Sciatic nerve (tissue), 2 donors: ENCODE data around the gene LPP. TPM values are rescaled to one million over a fixed set of nuclear protein-coding genes. Genes with fewer than 3 reads are reported as not detected.
A peak's percentile ranks its signal among the peaks of the same experiment; 100 is the strongest.

Source experiments
- ATAC-seq: fragments of 200-7000 bp; cut with Tn5 transposase; one replicate; pipeline ENCODE4 v1.9.1; 2020; ENCODE audit warnings: mild to moderate bottlenecking, moderate library complexity
- DNase-seq: peaks from one replicate; pipeline ENCODE4 v3.0.0-alpha.2; 2020; ENCODE audit warnings: low spot score
- intact Hi-C: fragments of 100-400 bp; cut with DNase I; formaldehyde crosslinking; loops from one replicate; pipeline ENCODE4 v1.14.2; 2022
- total RNA-seq: library from RNA; stranded (reverse); fragmentation: NEBNext Ultra II Directional; extraction: Animal tissue kit (Norgen Biotek cat#: 25700); gene quantifications from one replicate; pipeline ENCODE4 v1.2.1, GENCODE V29; 2021
- donor health status: DM: no; HTN: no; CAD: no.
- donor health status: DM: no; HTN: no; CAD: no.

The LPP gene
- total RNA-seq, 1 donor from 2014 or later, result 231 TPM

DNA sequence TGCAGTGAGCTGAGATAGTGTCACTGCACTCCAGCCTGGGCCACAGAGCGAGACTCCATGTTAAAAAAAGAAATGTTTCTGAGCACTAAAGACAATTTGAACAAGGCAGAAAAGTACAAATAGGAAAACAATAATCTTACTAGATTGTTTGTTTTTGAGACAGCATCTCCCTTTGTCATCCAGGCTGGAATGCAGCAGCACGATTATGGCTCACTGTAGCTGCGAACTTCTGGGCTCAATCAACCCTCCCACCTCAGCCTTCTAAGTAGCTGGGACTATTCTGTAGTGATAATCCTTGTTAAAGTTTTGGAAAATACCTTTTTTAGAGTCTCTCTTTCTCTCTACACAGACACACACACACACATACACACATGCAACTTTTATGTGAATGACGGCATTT, 107.1 kb downstream of the LPP start:
- DNase-seq (no peak), ATAC-seq (no peak)
- intact Hi-C loops, result no loop called here

DNA sequence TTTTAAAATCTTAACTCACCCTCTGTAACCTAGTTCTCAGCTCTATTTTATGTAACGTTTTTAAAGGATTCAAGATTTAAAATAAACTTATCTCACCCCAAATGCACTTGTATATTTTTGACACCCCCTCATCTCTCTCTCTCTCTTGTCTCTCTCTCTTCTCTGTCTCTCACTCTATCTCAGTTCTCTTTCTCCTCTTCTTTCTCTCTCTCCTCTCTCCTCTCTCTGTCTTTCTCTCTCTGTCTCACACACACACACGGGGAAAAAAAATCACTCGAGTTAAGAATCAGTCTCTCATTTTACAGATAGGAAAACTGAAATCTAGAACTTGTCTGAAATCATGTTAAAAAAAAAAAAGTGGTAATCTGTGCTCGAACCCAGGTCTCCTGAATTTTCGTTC, 108.5 kb downstream of the LPP start:
- no peak for DNase-seq
- intact Hi-C loops, result no loop called here
- ATAC-seq, result no peak

DNA sequence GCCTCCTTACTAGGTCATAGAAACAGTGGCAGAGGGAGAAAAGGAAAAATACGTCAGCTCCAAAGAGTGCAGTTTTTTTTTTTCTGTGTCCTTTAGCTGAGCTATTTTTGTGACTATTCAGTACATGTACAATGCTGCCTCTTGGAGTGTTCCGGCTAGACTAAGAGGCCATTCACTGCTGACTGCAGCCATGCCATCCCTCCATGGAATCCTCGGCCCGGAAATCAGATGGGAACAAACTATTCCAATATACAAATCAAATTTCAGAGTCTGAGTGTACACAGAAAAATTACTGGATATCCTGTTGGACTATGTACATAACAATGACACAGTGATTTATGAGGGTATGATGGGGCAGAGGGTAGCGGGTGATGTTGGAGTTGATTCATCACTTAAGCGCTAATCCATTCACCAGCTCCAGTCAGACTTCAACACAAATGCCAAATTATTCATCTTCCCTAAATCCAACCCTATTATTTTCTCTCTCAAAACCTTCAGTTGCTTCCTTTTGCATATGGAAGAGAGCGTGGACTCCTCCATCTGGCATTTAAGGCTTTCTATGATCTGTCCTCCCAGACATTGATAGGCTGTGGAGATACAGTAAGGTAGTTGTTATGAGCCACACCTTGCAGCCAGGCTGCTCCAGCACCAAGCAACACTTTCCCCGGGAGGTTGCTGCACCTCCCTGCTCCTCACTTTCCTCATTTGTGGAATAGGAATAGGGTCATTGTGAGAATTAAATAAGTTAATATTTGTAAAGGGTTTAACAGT, 109.1 kb downstream of the LPP start:
- ATAC-seq (peak; percentile 42), DNase-seq (no peak)
- intact Hi-C loops, result no loop called here

DNA sequence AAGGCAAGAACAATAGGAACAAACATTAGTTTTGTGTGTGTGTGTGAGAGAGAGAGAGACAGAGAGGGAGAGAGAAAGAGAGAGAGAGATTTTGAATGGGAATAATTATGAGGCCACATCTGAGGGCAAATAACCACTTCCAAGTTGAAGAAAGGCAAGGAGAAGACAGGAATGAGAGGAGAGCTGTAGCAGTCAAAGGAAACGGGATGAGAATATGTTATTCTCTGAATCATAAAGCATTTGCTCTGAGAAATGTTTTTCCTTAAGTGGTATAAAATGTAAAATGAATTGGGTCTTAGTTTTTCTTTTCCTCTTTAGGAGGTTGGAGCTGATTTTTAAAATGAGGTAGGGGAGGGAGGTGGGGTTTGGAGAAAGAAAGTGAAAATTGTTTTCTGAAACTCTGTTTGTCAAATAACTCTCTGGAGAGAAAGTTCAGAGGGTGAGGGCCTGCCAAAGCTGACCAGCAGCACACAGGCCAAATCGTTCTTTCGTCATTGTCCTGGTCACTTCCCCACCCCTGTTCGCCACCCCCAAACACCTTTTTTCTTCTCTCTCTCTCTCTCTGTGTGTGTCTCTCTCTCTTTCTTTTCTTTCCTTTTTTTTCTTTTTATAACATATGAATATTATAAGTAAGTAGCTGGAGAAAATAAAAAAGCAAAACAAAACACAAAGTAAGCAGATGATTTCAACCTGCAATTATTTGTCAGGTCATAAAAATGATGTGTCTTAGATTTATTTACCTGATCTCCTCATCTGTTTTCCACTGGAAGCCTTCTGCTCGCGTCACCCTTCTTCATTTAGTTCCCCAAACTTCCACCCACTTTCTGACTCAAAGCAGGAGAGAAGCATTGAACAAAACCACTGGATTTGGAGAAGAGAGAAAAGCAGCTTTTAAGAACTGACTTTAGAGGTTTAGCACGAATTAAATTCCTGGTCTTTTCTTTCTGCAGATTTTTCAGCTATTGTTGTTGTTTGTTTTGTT, 110.6 kb downstream of the LPP start:
- DNase-seq (no peak), ATAC-seq (peak; percentile 78)
- intact Hi-C loops, result no loop called here

DNA sequence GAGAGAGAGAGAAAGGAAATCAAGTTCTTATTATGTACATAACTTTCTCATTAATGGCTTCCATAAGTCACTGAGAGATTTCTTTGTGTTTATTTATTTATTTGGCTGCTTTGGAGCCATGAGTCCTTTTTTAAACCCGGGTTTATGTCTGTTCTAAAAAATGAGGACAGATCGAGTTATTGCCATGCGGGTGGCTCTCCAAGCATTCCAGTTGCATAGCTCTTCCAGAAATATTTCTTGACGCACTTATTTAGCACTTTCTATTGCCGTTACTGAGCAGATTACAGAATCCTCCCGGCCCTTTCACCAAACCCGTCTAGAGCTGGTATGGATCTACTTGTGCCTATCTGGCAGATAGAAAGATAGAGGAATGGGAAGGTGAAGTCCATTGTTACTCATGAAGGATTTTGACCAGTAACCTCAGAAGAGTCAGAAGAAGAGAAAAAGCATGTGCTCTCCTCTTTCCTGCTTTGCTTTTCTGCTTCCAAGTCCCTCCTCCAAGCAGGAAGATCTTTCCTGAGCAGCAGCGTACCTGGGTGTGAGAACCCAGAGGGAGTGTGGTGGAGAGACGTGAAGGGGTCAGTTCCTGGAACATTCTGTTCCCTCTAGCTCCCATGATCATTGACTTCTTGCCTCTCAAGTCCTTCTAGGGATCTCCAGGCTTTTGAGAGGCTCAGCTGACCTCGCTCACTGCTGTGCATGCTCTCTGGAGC, 112.8 kb downstream of the LPP start:
- ATAC-seq (peak; percentile 82), DNase-seq (no peak)
- intact Hi-C loops, result no loop called here

DNA sequence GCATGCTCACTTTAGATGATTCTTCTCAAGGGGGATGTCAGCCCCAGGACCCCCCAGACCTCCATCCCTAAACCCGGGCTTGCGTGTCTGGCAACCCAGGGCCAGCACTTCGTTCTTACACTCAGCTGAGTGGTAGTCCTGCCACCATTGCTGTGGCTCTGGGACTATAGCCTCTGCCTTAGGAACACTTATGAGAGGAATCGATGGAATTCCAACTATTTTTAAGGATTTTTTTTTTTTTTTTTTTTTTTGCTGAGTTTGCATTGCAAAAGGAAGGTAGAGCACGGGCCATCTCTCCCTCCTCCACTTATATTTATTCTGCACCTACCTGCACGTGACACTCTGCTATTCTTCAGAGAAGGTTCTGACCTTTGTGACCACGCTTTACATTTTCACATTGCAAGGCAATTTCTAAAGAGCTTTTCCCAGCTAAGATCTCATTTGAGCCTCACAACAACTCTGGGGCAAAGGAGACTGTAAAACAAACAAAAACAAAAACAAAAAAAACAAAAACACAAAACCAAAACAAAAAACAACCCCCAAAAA, 113.9 kb downstream of the LPP start:
- DNase-seq (no peak), ATAC-seq (no peak)
- intact Hi-C loops, result no loop called here

DNA sequence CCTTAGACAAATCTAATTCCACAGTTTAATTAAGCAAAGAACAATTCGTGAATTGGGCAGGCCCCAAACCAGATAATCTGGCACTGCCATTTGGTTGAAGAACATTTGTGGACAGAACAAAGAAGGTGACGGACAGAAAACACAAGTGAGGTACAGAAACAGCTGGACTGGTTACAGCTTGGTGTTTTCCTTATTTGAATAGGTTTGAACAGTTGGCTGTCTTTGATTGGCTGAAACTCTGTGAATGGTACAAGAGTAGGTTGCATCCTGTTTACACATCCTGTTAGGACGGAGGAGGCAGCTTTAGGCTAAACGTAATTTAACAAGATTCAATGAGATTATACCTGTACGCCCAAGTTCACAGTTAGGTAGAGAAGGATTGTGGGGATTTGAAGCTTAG, 114.4 kb downstream of the LPP start:
- no peak for DNase-seq
- ATAC-seq, result no peak
- intact Hi-C loops, result no loop called here

DNA sequence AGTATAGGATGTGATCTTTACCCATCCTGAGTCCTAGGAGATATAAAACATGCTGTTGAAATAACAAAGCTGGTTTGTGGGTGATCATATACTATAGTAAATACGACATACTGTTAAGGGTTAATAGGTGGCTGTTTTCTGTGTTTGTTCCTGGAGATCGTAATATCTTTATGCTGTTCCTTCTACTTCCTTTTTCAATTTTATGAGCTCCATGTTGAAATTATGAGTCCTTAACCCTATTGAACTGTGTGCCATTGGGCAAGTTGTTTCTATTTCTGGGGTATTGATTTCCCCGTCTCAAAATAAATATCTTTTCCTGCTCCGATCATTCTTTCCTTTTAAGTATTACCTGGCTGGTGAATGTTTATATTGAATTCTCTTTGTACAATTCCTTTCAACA, 115.1 kb downstream of the LPP start:
- ATAC-seq (no peak), DNase-seq (no peak)
- intact Hi-C loops, result no loop called here

DNA sequence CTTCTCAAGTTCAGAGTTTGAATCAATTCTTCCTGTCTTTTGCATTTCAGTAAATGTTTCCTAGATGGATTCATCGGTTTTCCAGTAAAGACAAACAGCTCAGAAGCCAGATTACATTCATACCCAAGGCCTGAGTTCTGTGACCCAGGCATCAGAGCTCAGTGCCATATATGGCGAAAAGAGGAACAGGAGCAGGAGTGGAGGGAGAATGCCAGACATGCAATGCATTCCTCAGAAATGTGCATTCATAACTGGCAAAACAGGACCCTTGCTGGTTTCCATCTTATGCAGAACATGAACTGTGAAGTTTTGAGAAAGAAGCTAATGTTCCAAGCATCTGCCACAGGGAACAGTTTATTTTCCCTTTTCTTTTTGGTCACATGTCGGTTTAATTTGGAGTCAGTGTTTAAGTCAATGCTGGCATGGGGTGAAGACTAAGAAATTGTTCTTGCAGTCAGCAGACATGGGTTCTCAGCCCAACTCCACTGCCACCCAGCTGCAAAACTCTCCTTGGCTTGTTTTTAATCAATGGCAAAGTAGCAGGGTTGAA, 116.5 kb downstream of the LPP start:
- peak; percentile 29 for ATAC-seq
- no peak for DNase-seq
- intact Hi-C loops, result no loop called here

DNA sequence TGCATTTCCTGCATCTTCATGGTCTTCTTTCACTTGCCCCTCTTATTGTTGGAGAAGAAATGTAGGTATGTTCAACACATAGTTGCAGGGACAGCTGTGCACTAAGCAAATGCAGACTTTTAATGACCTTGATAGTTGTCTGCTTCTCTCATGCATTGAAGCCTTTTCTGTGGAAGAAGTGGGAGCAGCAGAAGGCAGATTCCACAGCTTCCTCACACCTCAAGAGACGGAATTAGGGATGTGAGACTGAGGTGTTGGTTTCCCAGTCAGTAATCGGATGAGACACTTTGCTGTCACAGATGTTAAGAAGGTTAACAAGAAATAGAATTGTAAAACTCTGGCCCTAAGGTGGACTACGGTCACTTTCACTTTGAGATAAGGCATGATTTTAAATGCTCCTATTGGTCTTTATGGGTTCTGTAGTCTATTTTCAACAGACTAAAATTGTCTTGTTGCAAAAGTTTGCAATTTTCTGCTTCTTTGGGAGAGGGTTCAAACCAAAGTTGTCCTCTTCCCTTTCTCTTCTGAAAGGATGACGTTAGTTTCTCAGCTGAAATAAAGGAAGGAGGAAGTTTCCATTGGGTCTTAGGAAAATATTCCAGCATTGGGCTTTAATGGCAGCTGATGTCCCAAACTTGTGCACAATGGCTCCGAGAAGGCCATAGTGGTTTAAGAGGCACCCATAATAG, 117.4 kb downstream of the LPP start:
- ATAC-seq (no peak), DNase-seq (no peak)
- intact Hi-C loops, result no loop called here

DNA sequence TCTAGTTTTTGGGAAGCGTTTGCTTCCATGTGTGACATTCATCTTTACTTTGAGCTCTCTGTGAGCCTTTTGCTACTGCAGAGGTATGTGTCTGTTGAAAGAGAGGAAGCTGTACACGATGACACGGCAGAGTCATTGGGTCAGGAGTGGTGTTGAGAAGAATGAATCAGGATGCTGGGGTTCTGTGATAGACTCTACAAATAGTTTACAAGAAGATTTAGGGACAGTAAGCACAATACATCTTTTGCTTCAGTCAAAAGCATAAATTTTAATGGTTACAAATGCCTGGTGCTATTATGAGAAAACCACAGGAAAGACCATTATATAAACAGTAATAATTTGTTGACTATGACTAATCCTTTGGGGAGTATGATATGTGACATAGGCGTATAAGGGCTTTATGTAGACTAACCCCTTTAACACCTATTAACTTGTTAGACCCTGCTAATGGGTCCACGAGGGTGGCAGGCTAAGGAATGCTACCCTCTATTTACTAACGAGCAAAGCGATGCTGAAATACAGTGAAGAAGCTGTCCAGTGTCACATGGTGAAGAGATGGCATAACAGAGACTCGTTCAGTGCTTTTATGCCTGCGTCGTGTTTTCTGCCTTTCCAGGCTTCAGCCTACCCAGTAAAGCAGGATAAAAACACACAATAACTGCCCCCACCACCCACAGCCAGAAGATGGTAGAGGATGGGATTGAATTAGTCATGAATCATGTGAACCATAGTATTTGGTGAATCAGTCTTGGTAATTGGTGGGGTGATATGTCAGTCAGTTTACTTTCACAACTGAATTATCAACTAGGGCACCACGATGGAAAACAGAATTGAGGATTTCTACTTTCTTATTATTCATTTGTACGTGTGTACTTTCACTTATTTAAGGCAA, 118.8 kb downstream of the LPP start:
- no peak for DNase-seq
- intact Hi-C loops, result no loop called here
- no peak for ATAC-seq

DNA sequence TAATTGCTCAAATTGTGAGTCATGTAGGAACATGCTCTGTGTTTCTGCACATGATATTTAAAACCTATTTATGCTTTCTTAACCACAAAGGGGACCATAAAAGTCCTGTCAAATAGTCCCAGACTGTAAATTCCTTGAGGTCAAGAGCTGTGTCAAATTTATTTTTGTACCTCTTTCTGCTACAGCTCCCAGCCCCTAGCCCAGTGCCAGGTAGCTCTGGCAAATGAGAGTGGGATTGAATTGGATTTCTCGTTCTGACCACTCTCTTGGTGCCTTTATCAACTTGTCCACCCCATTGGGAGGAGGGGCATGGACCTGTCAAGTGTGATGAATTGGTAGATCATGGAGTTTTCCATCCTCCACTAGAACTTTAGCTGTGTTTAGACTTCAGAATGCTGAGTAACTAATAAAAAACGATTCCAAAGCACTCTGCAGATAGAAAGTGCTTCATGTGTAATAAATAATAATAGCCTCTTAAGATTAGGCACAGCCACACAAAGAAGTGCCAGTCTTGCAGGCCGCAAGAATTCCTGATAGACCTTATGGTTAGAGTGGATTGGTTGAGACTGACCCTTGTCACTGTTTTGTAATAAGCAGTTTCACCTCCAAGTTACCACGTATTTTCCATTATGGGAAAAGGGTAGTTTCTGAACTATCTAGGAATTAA, 120.4 kb downstream of the LPP start:
- DNase-seq (no peak), ATAC-seq (no peak)
- intact Hi-C loops, result no loop called here

DNA sequence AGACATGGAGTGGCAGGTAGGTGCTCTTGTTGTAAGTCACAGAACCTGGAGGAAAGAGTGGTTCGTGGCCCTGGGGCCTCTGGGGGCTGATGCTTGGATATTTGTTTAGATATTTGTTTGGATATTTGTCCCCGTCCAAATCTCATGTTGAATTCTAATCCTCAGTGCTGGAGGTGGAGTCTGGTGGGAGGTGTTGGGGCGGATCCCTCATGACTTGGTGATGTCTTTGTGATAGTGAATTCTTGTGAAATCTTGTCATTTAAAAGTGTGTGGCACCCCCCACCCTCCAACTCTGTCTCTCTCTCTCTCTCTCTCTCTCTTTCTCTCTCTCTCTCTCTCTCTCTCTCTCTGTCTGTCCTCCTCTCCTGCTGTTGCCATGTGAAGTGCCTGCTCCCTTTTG, 122.4 kb downstream of the LPP start:
- DNase-seq, result no peak
- intact Hi-C loops, result no loop called here
- no peak for ATAC-seq

DNA sequence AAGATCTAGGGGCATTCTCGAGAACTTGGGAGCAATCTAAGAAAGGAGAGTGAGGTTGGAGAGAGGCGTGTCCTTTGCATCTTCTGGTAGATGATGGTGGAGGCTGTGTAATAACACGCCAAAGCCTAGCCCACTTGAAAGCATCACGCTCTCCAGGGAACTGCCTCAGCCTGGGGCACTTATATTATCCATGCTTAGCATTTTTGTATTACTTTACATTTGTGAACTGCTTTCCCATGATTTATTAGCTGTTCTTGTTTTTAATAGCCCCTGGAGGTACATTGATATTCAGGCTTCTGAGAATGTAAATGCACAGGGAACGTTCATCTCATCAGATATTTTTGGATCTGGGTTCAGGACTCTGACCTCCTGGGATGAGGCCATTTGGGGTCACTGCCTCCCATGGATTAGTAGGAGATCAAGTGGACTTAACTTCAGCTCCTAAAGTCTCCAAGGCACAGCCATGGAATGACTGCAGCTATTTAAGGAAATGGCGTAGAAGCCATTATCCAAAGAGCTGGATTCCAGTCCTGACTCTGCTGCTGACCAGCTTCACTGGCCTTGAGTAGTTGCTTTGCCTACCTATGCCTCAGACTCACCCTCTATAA, 124.9 kb downstream of the LPP start:
- no peak for ATAC-seq
- intact Hi-C loops, result no loop called here
- no peak for DNase-seq

DNA sequence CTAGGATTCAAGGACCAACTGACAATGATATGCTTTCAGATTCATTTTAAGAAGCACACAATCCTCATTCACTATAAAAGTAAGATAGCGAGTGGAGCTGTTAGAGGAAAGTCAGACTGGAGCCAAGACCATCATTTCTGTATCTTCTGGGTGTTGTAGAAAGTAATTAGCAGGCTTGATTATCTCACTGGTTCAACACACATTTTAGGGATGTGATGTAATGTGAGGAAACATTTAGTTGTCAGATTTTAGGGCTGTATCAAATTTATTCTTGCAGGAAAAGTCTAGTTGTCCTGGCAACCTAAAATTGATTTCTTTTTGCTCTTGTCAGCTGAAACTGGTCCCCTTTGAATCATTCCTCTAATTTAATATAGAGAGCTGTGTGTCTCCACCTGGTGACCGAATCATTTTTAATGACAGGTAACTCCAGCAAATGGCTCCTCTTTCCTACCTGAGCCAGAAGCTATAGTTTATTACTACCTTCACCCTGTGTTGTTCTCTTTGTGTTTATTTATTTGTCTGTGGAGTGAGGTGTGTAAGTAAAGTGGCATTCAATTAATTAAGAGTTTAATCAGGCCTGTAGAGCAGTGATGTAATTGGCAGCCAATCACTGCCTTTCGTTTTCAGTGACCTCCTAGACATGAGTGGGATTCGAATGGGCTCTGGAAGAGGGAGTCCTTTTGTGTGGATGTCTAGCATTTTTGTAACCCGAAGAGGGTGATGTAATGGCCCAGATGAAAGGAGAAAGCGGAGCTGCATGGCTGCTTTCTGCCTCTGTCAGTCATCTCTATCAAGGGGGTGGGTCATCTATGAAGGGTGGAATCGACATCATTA, 125.8 kb downstream of the LPP start:
- DNase-seq (no peak), ATAC-seq (no peak)
- intact Hi-C loops, result no loop called here

DNA sequence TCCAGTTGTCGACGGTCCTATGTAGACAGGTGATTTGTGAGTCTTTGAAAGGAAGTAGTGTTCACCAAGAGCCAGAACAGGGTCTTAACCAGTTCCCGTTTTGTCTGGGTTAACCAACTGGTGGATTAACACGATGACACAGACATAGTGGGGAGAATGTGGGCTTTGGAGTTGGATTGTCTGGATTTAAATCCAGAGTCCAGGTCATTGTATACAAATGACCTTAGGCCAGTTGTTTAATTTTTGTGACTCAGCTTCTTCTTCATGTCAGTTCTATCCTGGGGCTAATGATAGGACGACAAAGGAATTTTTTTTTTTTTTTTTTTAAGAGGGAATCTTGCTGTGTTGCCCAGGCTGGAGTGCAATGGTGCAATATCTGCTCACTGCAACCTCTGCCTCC, 126.7 kb downstream of the LPP start:
- intact Hi-C loops, result no loop called here
- no peak for ATAC-seq

More for the DNA sequence above, 126.7 kb downstream of the LPP start:
- no peak for DNase-seq
